NCI-H2171 (cell line): ENCODE measurements around the gene CASTOR1.

Source experiments
- DNase-seq: peaks from one replicate; lab custom pipeline; 2025; lab: John Stamatoyannopoulos, UW

CASTOR1 gene

DNA sequence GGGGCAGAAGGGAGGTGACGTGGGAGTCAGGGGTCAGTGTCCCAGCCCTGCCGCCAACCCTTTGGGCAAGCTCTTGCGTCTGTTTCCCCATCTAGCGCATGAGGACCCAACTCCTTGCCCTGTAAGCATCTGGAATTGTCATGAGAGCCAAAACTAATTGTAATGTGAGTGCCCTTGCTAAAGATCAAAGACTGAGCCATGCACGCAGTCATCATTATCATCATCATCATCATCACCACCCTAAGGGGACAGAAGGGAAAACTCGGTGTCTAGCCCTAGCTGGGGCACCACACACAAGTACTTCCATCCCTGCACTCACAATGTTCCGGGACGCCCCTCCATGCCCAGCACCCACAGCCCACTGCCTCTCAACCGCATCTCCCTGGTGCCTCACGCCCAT is 45.2 kb downstream of the CASTOR1 start:
- DNase-seq: no peak

- no peak for DNase-seq
Measured at GRCh38 chr22:30243661-30244060, 45.6 kb downstream of the CASTOR1 start.

DNA sequence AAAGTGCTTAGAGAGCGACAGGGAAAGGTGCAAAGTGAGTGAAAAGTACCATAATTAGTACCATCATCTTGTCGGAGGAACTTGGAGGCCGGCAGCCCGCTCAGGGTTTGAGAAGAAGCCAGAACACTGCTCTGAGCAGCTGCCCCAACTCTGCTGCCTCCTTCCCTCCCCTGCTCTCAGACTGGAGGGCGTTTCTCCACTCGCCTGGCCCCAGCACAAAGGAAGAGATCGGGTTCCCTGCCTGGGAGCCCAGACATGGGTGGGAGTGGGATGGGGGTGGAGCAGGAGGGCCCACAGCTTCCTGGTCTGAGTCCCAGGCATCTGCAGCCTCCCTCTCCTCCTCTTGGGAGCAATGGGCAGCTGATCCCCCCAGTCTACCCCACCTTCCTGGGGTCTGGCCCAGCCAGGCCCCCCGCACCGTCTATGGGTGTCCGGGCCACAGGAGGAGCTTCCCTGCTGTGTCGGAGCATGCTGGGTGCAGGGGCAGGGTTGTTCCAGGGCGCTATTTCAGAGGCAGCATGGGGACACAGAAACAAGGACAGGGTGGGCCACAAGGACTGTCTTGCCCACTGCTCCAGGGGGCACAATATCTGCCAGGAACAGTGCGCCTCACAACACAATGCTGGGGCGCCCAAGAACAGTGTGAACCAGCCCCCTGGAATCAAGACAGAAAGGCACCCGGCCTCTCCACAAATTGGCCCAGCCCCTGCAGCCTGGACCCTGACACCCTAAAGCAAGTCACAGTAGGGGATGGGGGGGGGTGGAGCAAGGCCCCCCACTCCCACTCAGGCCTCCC is 47.5 kb downstream of the CASTOR1 start:
- no peak for DNase-seq

GRCh38 chr22:30240541-30241417 is 48.5 kb downstream of the CASTOR1 start:
- no peak for DNase-seq

DNA sequence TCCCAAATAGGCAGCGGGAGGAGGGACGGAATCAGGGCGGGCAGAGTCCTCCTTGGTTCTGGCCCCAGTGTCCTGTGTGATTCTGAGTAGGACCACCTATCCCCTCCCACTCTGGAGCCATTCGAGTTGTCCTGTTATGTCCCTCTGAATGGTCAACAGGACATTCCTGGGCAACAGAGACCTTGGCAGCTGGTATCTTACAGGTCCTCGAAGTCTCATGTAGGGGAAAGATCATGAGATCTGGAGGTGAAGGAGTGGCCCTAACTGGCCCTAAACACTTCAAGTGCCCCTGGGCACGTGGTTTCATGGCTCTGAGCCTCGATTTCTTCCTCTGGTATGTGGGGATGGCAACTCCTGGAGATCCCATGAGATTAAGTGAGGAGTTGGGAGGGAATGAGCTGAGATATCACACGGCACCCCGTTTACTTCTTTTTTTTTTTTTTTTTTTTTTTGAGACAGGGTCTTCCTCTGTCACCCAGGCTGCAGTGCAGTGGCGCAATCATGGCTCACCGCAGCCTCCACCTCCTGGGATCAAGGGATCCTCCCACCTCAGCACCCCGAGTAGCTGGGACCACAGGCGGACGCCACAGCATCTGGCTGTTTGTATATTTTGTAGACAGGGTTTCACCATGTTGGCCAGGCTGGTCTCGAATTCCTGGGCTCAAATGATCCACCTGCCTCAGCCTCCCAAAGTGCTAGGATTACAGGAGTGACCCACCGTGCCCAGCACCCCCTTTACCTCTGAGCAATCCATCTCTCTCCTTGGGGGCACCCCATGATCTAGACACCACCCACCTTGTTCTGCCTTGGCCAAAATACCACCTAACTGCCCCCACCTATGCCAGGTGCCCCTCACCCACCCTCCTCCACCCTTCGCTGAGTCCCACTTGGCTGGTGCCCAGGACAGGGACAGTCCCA is 49.6 kb downstream of the CASTOR1 start:
- no peak for DNase-seq

DNA sequence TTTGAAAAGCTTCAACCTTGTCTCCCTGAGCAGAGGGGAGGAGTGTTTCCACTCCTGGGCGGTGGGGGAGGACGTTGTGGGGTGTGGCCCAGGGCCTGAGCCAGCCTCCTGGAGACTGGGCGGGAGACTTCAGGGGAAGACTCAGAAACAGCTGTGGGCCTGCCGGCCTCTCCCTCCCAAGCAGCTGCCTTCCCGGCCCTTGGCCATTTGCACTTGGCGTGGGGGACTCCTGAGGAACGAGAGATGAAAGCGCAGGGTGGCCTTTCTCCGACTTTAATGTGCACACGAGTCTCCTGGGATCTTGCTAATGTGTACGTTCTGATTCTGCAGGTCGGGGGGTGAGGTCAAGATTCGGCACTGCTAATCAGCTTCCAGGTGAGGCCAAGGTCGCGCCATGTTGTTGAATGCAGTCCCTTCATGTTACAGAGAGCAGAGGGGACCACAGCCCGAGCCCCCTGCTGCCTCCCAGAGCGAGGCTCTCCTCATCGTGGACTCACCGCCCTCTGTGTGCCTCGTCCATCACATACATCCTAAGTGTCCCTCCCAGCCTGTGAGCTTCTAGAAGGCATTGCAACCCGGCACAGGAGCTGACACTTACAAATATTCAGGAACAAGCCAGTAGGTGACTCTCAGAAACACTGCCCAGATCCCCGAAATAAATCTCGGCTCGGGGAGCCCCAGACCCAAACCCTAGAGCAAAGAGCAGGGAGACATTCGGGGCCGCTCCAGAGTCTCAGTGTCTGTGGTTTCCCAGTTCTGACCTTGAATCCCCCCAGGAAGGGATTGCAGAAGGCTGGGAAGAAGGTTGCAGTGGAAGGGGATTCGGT is 50.4 kb downstream of the CASTOR1 start:
- no peak for DNase-seq

GRCh38 chr22:30238136-30238535 is 51.2 kb downstream of the CASTOR1 start:
- DNase-seq: no peak

DNA sequence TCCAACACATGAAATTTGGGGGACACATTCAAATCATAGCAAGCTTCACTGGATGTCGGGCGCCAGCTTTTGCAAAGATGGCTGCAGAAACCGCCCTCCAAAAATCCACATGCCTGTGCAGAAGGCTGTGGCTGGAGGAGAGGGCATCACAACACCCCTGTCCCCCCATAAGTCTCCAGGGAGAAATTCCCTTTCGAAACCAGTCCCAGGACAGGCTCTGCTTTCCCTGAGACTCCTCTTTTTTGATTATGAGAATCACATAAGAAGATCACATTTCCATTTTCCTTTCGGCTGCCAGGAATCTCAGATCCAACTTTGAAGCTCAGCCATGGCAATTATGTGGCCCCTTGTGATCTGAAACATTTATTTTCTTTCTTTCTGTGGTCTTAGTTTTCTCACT is 52.4 kb downstream of the CASTOR1 start:
- DNase-seq: no peak

GRCh38 chr22:30235687-30236170 is 53.6 kb downstream of the CASTOR1 start:
- no peak for DNase-seq
